Measurements from ENCODE around the gene REXO4.

REXO4 gene

DNA sequence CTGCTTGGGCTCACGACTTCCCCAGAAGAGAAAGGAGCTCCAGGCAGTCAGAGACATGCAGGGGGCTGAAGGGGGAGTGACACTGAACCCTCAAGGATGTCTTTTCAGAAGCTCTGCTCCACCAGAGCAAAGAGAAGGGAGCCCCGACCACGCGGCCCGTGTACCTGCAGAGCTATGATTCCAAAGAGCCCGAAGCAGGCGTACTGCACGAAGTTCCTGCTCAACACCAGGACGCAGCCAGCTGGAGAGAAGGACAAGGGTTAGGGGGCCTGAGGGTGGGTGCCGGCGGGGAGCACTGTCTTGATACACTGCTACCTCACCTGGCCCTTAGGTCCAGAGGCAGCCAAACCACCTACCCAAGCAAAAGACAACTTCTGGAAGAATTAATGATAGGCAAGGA lies 51.4 kb downstream of the REXO4 start:
- DNase-seq: no peak

- DNase-seq: no peak
Measured at GRCh38 chr9:133362359-133363044, 55.3 kb downstream of the REXO4 start.

GRCh38 chr9:133361507-133362092 lies 56.2 kb downstream of the REXO4 start:
- DNase-seq: no peak

GRCh38 chr9:133360400-133361393 lies 57.1 kb downstream of the REXO4 start:
- no peak for DNase-seq

DNA sequence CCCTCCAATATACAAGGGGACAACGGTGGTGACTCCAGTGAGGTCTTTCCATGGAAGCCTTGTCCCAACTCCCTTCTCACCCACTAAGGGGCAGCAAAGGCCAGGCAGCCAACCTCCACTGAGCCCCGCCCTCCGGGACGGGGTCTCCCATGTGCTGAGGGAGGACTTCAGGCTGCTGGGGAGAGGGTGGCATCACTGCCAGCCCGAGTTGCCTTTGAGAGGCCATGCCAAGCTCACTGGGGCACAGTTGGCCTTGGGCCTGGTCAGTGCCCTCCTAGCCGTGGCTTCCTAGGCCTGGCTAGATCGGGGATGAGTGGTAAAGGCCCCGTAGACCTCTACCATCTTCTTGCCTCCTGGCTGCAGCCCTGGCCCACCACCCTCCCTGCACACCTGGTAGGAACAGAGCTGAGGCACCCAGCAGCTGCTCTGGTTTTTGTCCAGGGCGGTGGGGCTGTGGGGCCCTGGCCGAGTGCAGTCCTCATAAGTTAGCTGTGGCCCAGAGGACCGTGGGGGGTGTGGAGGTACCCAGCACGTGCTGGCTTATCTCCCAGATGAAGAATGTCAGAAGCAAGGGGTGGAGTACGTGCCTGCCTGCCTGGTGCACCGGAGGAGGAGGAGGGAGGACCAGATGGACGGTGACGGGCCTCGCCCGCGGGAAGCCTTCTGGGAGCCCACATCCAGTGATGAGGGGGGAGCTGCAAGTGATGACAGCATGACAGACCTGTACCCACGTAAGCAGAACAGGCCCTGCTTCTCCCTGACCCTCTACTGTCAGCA lies 58.2 kb downstream of the REXO4 start:
- DNase-seq: no peak

- DNase-seq: no peak
Measured at GRCh38 chr9:133357656-133358055, 60.2 kb downstream of the REXO4 start.

DNA sequence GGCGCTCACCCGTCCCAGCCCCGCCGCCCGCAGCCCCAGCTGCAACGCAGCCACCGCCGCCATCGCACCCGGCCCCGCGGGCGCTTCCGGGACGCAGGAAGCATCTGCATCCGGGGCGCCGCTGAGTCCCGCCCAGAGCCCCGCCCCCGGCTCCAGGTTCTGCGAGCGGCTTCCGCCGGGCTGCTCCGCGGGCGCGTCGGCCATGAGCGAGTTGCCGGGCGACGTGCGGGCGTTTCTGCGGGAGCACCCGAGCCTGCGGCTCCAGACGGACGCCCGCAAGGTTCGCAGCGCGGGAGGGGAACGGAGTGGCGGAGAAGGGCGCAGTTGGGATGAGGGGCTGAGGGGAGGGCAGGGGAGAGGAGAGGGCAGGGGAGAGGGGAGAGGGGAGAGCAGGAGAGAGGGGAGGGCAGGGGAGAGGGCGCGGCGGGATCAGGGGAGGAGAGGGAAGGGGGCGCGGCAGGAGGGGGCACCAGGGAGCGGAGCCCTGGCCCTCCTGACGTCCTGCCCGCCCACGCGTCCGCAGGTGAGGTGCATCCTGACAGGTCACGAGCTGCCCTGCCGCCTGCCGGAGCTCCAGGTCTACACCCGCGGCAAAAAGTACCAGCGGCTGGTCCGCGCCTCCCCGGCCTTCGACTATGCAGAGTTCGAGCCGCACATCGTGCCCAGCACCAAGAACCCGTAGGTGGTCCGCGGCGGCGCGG lies 61.3 kb downstream of the REXO4 start, which contains the start of the genes SURF1 and SURF2:
TSS of gene SURF1 (minus strand) at position 97 of the 701 bp plus-strand sequence. CDS start at position 63, 34 bp downstream.
TSS of gene SURF2 (plus strand) at position 160 of the 701 bp plus-strand sequence. CDS start at position 203, 43 bp downstream.
- DNase-seq: peak; percentile 89

All from left hindlimb (tissue), 1 donor.